GM12891 (cell line): ENCODE measurements around the gene DOCK8.

Experiments used
- DNase-seq: peaks from one replicate; pipeline ENCODE4 v3.0.0; 2011; ENCODE audit warnings: low spot score; ENCODE audit not compliant: insufficient read length
- FAIRE-seq: peaks from 2 replicates; lab custom pipeline; 2011; peaks lifted over from hg19 to GRCh38; lab: Jason Lieb, UNC
- PAX5 ChIP-seq: IDR thresholded peaks from 2 replicates; pipeline ENCODE4 v1.6.1; 2011; ENCODE audit warnings: low read length, moderate library complexity, mild to moderate bottlenecking; ENCODE audit not compliant: insufficient read depth, severe bottlenecking
- POLR2A ChIP-seq: IDR thresholded peaks from 2 replicates; pipeline ENCODE4 v1.6.1; 2011; ENCODE audit warnings: low read depth, low read length, control low read depth
- POLR2AphosphoS5 ChIP-seq: IDR thresholded peaks from 2 replicates; pipeline ENCODE4 v1.6.1; 2011; ENCODE audit warnings: low read depth, low read length, control low read depth
- POU2F2 ChIP-seq: IDR thresholded peaks from 2 replicates; pipeline ENCODE4 v1.6.1; 2011; ENCODE audit warnings: low read depth, mild to moderate bottlenecking, control low read depth, low read length, moderate library complexity
- SPI1 ChIP-seq: IDR thresholded peaks from 2 replicates; pipeline ENCODE4 v1.6.1; 2011; ENCODE audit warnings: low read depth, low read length, control low read depth
- TAF1 ChIP-seq: IDR thresholded peaks from 2 replicates; pipeline ENCODE4 v1.6.1; 2011; ENCODE audit warnings: low read depth, low read length, control low read depth

The DOCK8 gene

GRCh38 chr9:341634-342421, 127.2 kb downstream of the DOCK8 start:
- TF ChIP-seq PAX5 (no peak), TAF1 (no peak), POU2F2 (no peak), POLR2A (no peak), SPI1 (no peak), POLR2AphosphoS5 (no peak)
- DNase-seq (no peak), FAIRE-seq (no peak)

GRCh38 chr9:343773-344172, 129.1 kb downstream of the DOCK8 start:
- TF ChIP-seq TAF1 (no peak), POLR2A (no peak), POU2F2 (no peak), PAX5 (no peak), POLR2AphosphoS5 (no peak), SPI1 (no peak)
- no peak for DNase-seq
- FAIRE-seq, result no peak

GRCh38 chr9:346111-346571, 131.5 kb downstream of the DOCK8 start:
- FAIRE-seq, result no peak
- TF ChIP-seq POLR2AphosphoS5 (no peak), SPI1 (no peak), POU2F2 (no peak), PAX5 (no peak), POLR2A (no peak), TAF1 (no peak)
- DNase-seq, result no peak

GRCh38 chr9:347667-348292, 133.1 kb downstream of the DOCK8 start:
- no peak for DNase-seq
- FAIRE-seq, result no peak
- TF ChIP-seq SPI1, result no peak
- TF ChIP-seq PAX5, result no peak
- no peak for TF ChIP-seq POLR2AphosphoS5
- no peak for TF ChIP-seq TAF1
- no peak for TF ChIP-seq POLR2A
- no peak for TF ChIP-seq POU2F2

GRCh38 chr9:350384-350783, 135.7 kb downstream of the DOCK8 start:
- TF ChIP-seq TAF1 (no peak), PAX5 (no peak), SPI1 (no peak), POLR2AphosphoS5 (no peak), POLR2A (no peak), POU2F2 (no peak)
- FAIRE-seq, result no peak
- DNase-seq, result no peak

GRCh38 chr9:351916-352315, 137.3 kb downstream of the DOCK8 start:
- TF ChIP-seq SPI1 (no peak), POLR2AphosphoS5 (no peak), TAF1 (no peak), POU2F2 (no peak), PAX5 (no peak)
- no peak for DNase-seq
- FAIRE-seq, result no peak

GRCh38 chr9:353077-353476, 138.4 kb downstream of the DOCK8 start:
- no peak for TF ChIP-seq POU2F2
- FAIRE-seq (no peak), DNase-seq (no peak)

- DNase-seq (no peak), FAIRE-seq (no peak)
- TF ChIP-seq POU2F2 (no peak), POLR2A (no peak), POLR2AphosphoS5 (no peak), TAF1 (no peak), SPI1 (no peak), PAX5 (no peak)
Measured at GRCh38 chr9:354453-354852, 139.8 kb downstream of the DOCK8 start.

GRCh38 chr9:357560-357959, 142.9 kb downstream of the DOCK8 start:
- DNase-seq, result no peak
- TF ChIP-seq POLR2AphosphoS5 (no peak), POU2F2 (no peak), POLR2A (no peak), PAX5 (no peak), SPI1 (no peak), TAF1 (no peak)
- FAIRE-seq, result no peak

GRCh38 chr9:362561-363273, 148.1 kb downstream of the DOCK8 start:
- TF ChIP-seq SPI1 (no peak), TAF1 (no peak)
- FAIRE-seq (no peak), DNase-seq (no peak)
